HG03103 (cell line): ENCODE measurements around the gene TRIM31.
"Not testable (repeated sequence)": the region's sequence is repeated elsewhere in the genome, so short reads cannot be mapped to it uniquely, and the experiment has no call there.

Experiments used
- ATAC-seq: cut with Tn5 transposase; IDR thresholded peaks from one replicate; pipeline ENCODE4 v1.9.1; 2021; ENCODE audit warnings: low read depth; ENCODE audit not compliant: unreplicated experiment

The TRIM31 gene

DNA sequence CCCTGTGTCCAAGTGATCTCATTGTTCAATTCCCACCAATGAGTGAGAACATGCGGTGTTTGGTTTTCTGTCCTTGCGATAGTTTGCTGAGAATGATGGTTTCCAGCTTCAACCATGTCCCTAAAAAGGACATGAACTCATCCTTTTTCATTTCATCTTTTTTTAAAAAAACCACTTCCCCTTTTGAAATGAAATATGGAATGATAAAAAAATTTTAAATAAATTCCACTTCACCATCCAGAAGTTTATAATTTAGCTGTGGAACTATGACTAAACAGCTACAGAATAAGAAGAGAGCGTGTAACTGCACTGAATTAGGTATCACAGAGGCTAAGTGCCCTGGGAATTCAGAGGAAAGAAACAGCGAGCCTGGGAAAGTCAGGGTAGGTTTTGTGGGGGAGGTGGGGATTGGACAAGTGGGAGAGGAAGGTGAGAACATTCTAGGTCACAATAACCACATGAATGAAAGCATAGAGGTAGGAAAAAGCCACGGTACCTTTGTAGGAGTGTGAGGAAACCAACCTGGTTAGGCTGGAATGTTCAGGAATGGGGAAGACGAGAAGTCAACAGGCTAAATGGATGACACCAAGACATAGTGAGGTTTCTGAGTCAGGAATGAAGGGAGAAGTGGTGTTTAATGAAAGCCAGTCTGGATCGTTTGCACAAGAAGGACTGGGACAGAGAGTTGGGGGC is 37.1 kb upstream of the TRIM31 start:
- no peak for ATAC-seq

DNA sequence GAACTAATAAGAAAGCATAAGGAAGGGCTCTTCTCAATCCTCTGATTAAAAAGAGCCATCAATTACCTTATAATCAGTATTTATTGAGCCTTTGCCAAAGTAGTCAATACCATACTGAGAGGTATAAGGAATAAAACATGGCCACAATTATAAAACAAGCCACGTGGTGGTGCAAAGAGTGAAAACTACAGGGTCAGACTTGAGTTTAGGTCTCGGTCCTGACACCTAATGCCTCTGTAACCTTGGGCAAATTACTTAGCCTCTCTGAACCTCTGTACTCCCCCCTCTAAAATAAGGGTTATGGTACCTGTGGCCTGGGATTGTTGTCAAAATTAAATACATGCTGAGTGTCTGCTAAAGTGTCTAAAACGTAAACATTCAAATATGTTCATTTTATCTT is 36.3 kb upstream of the TRIM31 start:
- ATAC-seq, result no peak

DNA sequence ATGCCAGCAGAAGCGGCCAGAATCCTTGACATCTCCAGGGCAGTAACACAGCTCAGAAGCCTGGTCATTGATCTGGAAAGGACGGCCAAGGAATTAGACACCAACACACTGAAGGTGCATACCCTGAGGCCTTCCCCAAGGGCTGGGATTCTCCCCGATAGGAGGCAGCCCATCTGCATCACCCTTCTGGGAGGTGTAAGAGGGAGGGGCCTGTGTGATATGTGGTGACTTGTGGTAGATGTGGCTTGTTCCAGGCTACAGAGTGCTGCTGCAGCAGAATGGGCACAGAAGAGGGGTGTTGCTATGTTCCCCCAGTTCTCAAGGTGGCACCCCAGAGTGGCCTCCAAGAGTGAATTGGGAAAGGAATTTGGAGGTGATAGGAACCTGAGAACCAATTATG is 34.2 kb upstream of the TRIM31 start:
- no peak for ATAC-seq

DNA sequence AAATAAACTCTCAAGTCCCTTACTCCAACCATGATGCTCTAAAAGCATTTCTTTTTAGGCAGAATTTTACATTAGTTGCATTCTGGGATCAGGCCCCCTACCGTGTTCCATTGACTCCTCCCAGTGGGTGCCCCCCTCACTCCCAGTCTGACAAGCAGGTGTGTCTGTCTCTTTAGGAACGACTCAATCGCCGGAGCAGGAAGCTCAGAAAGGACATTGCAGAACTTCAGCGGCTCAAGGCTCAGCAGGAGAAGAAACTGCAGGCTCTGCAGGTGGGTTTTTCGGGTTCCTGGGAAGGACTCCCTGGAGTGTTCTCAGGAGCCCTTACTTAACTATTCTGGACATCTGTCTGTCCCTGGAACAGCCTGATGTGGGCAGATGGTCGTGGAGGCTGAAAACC is 32.9 kb upstream of the TRIM31 start:
- no peak for ATAC-seq

DNA sequence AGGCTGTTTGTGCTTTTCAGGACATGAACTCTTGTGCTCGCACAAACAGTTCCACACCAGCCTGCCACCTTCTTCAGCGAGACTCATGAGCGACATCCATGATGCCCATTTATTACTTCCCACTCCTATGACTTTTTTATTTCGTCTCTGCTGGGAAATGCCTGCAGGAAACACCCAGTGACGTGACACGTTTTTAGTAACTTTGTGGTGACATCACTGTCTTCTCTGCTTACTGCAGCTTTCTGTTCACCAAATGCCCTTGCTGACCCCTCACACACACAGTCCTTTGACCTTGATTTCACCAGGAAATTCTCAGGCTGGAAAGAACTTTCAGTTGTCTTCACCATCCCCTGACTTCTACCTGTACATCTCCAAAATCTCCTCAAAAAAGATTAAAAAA is 31.9 kb upstream of the TRIM31 start:
- ATAC-seq, result no peak

DNA sequence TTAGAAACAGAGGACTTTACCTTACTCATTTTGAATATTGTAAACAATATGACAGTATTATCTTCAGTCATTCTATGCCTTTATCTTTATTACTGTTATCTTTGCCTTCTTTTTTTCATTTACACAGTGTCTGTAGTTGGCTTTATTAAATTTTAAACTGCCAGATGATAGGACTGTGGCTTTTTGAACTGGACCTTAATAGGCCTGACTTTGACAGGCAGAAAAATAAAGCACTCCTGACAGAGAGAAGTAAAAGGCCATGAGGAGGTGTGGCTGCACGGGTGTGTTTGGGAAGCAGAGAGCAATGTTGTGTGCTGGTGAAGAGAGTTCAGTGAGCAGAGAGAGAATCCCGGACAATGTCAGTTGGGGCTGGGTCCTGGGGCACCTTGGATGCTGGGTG is 30.9 kb upstream of the TRIM31 start:
- no peak for ATAC-seq

DNA sequence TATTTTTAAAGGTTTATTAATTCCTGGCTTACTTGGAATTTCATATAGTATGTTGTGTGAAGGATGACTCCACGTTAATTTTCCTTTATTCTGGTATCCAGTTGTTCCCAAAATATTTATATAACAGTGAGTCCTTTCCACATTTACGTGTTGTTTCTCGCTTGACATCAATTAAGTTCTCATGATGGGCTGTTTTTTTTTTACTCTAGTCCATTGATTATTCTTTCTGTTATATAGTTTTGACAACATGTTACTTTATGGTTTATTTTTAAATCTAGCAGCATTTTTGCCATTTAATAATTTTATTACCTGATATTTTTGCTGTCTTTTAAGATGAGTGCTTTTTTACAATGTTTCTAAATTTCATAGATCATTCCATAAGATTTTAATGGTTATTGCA is 29.8 kb upstream of the TRIM31 start:
- no peak for ATAC-seq

DNA sequence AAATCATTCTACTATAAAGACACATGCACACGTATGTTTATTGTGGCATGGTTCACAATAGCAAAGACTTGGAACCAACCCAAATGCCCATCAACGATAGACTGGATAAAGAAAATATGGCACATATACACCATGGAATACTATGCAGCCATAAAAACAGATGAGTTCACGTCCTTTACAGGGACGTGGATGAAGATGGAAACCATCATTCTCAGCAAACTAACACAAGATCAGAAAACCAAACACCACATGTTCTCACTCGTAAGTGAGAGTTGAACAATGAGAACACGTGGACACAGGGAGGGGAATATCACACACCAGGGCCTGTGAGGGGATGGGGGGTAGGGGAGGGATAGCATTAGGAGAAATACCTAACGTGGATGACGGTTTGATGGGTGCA is 27.4 kb upstream of the TRIM31 start:
- ATAC-seq, result not testable (repeated sequence)

DNA sequence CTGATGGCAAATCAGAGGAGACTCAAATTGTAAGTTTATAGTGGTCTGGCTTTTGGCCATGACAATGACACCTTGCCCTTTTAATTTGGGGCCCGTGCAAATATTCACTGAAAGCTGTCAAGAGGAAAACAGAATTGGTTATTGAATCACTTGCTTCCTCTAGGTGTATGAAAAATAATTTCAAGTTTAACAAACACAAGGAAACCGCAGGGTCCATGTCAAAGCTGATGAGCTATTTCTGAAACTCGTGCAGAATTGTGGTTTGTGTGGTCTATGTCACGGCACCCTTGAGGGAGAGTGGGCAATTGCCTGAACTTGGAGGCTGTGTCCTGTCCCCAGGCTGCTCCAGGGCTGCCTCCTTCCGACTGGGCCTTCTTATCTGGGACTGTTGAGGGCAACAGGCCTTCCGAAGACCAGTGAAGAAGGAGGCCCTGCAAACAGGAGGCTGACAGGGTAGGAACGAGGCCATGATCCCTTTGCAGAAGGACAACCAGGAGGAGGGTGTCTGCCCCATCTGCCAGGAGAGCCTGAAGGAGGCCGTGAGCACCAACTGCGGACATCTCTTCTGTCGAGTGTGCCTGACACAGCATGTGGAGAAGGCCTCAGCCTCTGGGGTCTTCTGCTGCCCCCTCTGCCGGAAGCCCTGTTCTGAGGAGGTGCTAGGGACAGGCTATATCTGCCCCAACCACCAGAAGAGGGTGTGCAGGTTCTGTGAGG is 23.8 kb upstream of the TRIM31 start:
- ATAC-seq, result no peak

DNA sequence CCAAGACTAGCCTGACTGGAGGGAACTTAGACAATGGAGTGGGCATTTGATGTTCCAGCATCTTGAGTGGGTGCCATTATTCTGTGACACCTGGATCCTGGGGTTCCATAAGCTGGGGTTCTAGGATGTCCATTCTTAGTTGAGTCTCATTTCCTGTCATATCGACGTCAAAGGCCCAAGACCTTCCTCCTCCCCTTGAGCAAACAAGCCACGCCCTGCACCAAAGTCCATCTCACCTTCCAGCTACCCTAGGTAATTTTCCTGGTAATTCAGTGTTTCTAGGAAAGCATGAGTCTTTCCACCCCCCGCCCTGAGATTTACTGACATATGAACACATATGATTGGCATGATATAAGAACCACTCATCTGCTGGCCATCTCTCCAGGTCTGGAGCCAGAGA is 22.9 kb upstream of the TRIM31 start, which contains the start of gene TRIM40:
TSS of gene TRIM40 (plus strand) at position 384 of the 400 bp plus-strand sequence. CDS start 897 bp downstream, outside the sequence.
- no peak for ATAC-seq

DNA sequence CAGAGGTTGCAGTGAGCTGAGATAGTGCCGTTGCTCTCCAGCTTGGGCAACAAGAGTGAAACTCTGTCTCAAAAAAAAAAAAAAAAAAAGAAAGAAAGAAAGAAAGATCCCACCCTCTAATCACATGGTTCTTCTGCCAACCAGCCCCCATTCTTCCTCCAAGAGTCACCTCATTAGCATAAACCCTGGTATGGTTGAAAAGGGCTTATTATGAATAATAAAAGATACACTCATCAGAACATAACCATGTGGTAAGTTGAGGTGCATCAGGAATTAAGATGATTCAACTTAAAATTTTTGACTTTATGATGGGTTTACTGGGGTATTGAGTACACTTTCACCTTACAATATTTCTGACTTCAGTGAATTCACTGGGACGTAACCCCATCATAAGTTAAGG is 22.3 kb upstream of the TRIM31 start:
- no peak for ATAC-seq

DNA sequence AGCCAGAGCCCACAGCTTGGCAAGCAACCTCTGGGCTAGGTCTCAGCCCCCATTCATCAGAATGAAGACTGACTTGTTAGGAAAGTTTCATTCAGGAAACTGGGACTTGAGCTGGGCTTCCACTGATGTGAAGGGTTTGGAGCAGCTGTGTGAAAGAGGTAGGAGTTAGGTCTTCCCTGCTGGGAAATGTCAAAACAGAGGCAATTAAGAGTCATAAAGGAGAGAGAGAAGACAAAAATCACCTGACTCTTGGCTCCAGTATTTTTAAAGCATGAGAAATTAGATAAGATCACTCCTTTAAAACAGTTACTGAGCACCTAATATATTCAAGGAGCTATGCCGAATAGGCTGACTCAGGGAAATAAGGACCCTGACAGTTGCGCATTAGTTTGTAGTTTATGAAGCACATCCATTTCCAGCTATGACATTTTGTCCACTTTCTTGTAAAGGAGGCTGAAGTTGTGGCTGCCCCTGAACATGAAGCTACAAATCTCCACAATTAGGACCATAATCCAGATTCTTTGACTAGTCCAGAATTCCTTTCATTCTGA is 19.1 kb upstream of the TRIM31 start:
- ATAC-seq, result no peak

DNA sequence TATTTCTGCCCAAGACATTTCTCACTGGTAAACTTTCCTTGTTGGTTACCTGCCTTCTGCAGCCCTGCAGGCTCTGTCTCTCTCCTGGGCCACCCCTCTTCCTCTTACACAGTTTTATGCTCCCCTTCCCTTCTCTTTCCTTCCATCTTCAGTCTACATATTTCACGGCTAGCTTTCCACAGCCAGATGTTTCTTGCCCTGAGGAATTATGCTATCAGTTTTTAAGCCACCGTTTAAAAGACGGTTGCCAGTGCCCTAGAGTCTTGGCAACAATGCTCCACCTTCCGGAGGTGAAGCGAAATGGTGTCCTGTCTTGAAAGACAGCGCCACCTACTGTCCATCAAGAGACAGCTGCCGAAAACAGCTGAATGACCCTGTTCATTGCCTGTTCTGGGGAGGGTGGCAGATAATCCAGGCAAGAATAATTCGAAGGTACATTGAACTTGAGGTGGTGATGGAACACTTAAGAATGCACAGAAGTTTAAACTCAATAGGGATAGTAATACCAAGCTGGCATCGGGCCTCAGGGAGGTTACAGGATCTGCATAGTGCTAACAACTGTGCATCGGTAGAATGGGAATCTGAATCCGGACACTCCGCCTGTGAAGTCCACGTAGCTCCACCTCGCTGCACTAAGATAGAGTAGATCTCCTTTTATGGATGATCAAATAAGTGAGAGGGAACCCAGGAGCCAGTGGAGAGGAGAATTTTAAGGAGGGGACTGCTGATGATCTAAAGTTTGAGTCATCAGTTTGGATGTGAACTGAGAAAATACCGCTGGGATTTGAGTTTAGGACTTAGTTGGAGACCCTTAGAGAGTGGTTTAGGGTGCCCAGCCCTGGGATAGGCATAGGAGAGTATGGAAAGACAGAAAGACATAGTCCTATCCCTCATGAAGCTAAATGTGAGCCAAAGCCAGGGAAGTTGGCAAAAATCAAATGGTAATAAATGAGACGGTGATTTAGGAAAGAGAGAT is 18.3 kb upstream of the TRIM31 start:
- no peak for ATAC-seq

DNA sequence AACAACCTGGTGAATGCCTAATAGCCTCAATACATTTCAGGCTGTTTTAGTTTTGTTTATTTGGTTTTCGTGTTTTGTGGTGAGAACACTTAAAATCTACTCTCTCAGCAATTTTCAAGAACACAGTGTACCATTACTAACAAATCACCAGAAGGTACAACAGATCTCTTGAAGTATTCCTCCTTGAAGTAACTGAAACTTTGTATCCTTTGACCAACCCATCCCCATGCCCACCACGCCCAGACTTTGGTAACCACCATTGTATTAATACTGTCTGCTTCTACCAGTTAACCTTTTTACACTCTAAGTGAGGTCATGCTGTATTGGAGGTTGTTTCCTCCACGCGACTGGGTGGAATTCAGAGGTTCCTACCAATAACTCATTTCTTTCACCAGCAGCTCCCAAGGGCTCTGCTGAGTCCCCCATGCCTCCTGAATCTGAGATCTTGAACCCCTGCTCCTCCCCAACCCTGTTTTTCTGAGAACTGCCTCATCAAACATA is 17.3 kb upstream of the TRIM31 start:
- no peak for ATAC-seq

DNA sequence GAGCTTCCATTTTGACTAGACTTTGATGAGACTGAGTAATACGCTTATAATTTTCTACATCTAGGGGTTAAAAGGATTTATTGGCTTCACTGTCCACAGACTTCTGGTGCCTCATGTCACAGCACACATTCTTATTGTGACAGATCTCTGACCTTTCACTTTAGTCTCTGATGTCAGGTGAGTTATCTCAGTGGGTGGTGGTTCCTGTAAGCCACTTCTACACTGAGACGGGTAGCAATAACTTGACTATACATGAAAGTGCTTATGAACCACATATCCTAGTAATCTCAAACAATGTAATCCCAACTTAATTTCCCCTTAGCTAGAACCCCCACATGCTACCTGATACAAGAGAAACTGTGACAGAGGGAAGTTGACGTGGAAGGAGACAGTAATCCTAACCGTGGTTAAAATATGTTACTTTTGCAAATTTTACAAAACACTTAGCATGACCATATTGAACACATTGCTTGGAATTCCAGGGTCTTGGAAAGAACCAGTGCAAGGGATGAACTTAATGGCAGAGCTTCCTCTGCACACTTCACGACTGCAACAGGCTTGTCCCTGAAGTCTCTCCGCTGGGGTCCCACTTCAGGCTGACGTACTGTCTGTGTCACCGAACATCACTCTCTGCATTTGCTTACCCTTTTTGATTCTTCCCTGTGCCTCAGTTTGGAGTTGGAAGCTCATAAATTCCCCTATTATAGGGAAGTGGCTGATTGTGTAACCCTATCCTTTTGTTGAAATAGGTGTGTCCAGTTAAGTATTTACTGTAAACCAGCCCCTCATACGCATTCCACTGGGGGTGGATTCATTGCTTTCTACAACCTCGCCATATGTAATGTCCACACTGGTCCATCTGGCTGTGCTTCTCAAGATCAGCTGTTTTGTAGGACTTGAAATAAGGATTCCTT is 16.6 kb upstream of the TRIM31 start:
- no peak for ATAC-seq

DNA sequence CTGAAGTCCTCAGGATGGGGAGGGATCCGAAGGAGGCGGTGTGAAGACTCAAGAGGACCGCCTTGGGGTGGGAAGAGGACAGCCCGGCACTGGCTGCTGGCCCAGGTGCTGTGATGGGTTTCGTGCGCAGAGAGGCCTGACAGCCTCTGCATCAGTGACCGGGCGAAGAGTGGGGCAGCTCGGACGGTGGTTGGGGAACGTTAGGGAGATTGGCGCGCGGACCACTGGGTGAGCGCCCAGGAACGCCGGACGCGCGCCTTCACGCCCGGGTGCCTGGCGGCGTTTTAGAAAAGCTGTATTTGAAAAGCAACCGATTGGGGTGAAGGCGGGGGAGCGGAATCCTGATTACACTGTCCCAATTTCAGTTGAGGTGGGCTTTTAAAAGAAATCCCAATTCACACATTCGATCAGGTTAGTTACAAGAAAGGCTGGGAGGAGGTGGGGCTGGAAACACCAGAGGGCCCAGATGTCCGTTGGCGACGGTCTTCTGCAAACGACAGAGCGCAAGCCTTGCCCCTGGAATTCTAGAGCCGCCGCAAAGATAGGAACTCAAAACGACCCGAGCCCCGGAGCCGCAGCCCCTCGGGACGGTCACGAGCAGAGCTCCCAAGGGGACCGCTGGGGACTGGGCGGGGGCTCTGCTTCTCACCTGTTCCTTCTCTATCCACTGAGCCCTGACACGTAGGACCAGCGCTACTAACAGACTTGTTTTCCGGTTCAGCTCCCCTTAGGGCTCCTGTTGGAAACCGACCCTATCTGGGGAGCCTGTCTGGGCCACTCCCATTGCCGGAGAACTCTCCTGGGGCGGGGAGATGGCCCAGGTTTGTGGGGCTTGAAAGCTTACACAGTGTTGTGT is 14.6 kb upstream of the TRIM31 start:
- no peak for ATAC-seq

DNA sequence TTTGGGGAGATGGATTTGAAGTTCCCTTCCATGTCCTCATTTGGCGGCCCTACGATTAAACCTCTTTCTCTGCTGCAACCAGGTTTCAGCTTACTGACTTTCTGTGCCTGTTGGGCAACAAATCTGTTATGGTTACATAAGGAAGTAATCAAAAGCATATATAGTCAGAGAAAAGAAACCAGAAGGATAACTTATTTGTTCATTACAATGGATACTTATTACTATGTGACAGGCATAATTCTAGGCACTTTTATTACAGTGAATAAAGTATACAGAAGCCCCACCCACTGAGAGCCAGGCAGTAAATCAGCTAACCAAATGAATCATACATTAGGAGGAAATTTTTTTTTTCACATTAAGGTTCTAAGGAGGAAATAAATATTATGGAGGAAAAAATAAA is 9.6 kb upstream of the TRIM31 start:
- ATAC-seq, result no peak

DNA sequence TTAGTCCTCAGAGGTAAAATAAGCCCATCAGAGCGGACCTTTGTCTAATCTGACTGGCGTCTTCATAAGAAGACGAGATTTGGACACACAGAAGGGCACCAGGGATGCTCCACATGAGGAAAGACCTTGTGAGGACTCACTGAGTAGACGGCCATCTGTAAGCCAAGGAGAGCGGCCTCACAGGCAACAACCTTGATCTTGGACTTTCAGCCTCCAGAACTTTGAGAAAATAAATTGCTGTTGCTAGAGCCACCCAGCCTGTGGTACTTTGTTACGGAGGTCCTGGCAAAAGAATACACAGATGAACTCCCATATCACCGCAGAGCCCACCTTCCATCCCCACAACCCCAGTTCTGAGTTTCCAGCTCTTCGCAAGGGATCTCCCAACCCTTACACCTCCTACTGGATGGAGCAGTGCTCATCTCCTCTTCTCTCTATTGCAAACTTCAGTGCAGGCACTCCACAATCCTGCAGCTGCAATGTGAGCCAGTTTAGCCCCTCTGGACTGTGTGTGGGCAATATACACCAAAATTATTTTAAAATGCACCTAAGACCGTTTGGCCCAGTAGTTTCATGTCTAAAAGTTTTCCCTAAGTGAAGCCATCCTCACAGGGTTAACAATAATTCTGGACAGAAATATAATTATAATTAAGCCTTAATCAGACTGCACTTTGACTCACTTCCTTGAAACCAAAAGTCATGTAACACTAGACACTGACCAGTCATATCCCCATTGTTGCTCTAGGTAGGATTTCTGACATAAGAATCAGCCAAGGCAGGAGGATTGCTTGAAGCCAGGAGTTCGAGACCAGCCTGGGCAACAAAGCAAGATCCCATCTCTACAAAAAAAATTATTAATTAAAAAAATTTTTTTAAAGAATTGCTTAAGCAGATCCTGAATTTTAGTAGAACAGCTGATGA is 8.8 kb upstream of the TRIM31 start:
- no peak for ATAC-seq
